Muscle of arm (tissue), 12 donors: ENCODE data around the gene CIAO2B. TPM values are rescaled to one million over a fixed set of nuclear protein-coding genes. Genes with fewer than 3 reads are reported as not detected.
A peak's percentile ranks its signal among the peaks of the same experiment; 100 is the strongest.
"Not testable (repeated sequence)": the region's sequence is repeated elsewhere in the genome, so short reads cannot be mapped to it uniquely, and the experiment has no call there.

Experiments
- DNase-seq: peaks from one replicate; pipeline ENCODE4 v3.0.0-alpha.2; 2013
- polyA plus RNA-seq, 12 donors: library from polyadenylated mRNA; unstranded; fragments of 120-200 nt; gene quantifications; one replicate each; pipeline ENCODE4 v1.2.1, GENCODE V29; 2013; ENCODE audit not compliant: insufficient read length in 12 of 12

The CIAO2B gene
- polyA plus RNA-seq, 12 donors, result 33.1 to 88.0 (median 78.6) TPM; not detected in 1

DNA sequence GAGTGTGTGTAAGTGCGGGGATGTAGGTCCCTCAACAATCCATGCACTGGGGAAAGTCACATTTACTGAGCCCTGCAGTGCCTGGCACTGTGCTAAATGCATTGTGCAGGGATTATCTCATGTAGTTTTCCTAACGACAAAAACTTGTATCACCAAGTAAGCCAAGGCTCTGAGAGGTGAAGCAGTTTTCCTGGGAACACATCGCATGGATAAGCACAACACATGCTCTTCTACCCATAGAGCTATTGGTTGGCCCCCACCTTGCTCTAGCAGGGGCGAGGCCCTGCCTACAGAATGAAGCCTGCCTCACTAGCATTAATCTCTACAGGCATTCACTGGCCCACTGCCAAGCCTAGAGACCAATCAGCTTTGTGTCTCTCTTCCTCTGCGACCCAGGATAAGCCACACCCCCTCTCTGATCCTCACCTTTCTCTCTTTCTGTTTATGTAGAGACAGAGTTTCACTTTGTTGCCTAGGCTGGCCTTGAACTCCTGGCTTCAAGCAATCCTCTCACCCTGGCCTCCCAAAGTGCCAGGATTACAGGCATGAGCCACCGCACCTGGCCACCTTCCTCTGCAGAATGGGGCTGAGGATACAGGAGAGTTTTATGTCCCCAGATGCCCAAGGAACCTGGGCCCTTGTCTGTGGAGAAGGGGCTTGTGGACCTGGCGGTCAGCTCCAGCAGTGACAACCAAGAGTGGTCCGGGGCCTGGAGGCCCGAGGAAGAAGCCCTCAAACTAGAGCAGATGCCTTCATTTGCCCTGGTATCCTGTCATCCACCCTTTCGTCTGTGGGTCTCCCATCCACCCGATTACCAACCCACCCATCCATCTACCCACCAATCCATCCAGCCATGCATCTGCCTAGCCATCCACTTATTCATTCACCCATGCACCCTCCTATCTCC, 28.3 kb downstream of the CIAO2B start:
- no peak for DNase-seq

DNA sequence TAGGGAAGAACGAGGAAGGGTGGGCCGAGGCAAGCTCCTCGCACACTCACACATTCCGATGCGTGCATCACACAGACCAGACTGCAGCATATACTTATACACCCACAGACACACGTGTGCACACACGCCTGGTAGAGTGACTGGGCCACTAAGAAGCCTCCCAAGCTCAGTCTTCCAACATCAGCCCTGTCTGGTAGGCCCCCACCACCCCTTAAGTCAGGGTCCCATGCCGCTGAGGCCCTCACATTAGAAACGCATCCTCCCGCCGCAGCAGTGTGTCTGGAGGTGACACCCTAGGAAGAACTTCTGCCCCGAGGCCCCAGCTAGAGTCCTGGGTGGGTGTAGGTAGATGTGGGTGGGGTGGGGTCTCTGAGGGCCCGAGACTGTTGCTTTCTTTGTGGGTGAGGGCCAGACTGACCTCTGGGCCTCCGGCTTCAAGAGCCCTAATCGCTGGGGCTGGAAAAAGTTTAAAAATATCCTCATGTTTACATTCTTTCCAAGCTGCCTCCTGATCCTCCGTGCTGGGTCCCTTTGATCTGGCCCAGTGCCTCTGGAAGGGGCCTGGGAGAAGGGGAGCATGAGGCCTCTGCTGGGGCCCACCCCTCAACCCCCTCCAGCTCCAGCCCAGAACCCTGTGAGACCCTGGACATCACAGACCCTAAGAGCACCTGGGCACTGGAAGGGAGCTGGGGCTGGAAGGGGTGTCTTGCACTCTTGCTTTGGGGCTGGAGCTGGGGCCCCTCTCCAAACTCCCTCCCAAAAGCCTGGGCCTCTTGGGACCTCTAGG, 29.2 kb downstream of the CIAO2B start:
- DNase-seq, result no peak

DNA sequence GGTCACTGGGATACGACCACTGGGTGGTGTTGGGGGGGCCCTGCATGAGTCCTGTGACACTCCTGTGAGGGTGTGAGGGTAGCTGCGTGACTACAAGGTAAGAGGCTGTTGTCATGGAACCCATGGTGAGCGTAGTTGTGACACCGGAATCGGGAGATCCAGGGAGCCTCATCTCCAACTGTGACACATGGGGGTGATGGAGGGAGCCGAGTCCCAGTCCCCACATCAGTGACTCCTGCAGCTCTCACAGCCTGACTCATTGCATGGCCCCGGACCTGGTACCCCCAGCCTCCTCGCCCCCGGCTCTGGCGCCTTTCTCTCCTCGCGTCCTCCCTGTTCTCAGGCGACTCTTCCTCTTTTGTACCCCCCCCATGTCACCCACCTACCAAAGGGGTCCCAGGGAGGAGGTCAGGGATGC, 29.8 kb downstream of the CIAO2B start:
- no peak for DNase-seq

DNA sequence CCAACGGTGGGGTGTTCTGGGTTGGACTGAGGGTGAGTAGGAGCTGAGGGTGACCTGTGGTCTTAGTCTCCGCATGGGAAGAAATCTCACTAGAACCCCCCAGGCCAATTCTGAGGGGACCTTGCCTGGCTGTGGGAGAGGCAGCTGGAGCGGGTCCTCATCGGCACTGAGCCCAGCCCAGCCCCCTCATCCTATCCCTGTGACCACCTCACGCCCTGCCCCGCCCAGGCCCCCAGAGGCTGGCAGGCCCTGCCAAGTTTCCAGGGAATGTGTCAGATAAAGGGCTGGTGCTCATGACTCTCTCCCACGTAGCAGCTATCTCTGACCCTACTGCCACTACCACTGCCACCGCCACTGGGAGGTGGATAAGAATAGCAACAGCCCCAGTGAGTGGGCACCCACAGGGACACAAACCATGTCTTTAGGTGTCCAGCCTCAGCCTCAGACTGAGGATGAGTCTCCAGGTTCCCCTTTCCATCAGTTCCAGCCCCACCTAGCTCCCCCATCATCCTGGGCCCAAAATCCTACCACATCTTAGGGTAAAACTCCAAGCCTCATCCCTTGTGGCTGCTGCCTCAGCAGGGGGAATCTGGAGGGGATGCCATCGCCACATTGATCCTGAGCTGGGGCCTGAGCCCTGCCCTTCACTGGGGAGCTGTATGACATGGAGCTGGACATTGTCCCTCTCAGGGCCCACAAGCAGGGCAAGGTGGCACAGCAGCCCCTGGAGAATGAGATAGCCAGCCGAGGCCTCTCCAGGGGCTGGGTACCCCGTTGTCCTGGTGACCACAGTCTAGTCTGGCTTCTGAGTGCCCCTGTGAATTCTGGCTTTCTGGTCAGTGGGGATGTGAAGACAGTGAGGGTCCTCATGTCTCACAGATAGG, 30.4 kb downstream of the CIAO2B start:
- DNase-seq, result no peak

DNA sequence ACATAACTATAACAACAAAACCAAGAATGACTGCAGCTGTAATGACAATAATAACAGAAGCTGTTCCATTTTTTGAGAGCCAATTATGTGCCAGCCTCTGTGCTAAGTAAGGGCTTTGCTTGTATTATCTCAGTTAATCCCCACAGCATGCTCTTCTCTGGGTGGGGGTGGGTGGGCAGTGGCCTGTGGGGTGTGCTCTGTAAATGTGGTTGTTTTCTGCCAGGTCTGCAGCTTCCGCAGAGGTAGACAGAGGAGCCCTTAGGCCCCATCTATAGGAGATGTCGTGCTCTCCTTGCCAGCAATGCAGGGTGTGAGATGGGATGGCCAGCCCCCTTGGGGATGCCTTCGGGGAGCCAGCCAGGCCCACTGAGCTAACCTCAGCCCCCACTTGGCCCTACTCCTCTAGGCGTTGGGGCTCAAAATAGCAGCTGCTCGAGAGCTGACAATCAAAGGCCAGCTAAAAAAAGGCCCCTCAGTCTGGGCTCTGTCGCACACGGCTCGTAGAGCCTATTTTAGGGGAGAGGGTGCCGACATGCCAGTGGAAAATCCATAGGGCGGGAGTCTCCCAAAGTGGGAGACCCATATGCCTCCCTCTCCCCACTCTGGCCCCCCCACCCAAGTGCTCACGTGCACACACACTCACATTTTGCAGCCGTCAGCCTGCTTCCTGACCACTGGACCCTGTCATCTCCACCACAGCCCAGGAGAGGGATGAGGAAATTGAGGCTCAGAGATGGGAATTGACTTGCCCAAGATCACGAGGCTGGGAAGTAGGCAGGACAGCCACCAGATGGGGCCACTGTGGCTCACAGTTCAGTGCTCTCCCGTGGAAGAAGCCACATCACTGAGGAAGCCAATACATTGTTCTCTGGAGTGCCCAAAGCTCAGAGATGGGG, 31.3 kb downstream of the CIAO2B start:
- no peak for DNase-seq

DNA sequence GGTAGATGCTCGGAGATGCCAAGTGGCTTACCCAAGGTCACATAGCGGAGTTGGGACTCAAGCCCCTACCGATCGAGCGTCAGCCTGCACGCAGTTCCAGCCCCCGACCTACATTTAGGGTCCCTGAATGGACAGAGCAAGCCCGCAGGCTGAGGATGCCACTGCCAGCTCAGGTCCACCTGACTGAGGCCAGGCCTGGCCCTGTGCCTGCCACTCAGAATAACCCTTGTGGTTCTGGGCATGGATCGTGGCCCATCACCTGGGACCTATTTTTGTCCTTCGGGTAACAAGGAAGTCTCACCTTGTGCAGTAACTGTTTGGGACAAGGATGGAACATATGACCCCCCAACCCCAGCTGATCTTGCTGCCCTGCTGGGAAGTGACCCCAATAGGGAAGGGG, 32.6 kb downstream of the CIAO2B start:
- no peak for DNase-seq

DNA sequence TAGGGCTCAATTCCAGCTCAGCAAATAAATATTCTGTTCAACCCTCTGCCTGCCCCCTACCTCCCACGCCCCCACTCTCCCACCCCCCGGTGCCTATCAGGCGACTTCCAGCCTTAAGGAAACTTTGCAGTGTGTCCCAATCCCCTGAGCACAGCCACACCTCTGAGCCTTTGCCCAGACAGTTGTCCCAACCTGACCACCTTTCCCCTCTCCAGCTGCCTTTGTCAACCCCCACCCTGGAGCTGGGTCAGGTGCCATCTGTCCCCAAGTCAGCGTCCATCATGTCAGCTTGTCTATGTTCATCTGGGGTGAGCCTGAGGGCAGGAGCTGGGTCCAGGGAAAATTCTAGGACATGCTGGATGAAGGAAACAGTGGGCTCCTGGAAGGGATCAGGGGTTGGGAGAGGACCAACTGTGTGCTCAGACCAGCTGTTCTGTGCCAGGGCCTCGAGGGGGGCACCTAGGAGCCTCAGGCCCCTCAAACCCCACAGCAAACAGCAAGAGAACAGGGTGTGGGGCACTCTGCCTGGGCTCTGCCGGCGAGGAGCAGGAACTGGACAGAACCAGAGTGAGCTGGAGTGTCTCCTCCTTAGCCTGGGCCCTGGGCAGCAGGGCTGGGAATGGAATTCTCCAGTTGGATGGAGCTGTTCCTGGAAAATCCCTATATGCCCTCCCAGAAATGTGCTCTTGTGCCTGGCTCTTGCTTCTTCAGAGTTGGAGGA, 33.3 kb downstream of the CIAO2B start:
- DNase-seq, result no peak

DNA sequence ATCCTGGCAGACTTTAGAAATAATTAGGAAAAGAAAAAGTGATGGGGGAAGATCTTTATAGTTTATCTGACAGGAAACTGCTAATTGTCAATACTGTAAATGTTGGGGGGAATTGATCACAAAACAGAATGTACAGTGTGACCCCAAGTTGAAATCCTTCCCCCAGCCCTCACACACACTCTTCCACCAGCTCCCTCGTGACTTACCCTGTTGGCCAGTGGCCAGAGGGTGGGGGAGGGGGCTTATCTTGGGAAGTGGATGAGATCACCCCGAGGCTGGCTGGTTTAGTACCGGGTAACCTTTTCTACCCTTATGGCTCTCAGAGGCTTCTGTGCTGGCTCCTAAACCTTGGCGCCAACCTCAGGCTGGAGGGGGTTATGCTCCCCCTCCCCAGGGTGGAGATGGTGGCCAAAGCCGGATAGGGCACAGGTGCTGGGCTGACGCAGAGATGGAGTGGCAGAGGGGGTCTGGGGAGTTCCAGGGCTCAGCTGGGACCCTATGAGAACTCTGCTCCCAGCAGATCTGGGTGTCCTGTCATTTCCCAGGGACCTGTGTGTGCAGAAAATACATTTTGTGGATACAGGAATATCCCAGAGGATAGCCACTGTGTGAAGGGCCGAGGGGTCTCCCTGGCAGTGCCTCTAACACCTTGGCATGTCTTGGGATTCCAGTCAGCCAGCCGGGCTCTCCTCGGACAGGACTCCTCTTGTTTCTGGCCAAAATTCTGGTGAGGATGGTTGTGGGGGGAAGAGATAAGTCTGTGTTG, 34.1 kb downstream of the CIAO2B start:
- no peak for DNase-seq

DNA sequence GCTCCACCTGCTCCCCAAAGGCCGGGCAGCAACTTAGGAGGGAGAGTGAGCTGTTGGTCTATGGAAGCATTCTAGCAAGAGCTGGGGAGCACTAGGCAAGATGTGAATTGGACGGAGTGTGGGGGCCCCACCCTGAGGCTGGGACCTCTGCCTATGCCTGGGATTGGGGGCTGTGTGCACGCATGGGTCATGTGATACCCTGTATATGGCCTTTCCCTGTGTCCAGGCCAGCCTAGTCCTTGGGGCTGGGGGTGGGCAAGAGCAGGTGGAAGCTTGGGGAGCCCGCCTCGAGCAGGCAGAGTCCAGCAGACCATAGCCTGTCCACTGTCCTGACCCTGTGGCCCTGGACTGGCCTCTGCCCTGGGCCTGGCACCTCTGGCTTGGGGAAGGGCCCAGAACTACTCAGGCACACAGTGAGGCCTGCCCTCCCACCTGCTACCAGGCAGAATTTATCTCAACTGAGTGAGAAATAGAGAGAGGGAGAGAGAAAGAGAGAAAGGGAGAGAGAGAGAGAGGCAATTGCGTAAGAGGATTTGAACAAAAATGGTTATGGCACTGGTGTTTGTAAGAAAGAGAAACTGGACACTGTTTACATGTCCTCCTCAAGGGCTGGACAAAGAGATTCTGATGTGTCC, 34.8 kb downstream of the CIAO2B start:
- no peak for DNase-seq

DNA sequence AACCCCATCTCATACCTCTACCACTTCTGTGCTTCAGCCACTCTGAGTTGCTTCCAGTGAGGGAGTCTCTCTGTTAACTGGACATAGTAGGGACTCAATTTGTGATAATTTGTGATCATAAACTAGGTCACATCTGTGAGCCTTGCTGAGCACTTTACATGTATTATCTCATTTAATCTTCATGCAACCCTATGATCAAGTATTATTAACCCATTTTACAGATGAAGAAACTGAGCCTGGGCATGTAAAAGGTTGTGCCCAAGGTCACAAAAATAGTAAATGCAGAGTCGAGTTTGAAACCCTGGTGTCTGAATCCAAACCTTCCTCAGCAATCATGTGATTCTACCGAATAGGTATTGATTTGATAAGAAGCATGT, 35.3 kb downstream of the CIAO2B start:
- no peak for DNase-seq

DNA sequence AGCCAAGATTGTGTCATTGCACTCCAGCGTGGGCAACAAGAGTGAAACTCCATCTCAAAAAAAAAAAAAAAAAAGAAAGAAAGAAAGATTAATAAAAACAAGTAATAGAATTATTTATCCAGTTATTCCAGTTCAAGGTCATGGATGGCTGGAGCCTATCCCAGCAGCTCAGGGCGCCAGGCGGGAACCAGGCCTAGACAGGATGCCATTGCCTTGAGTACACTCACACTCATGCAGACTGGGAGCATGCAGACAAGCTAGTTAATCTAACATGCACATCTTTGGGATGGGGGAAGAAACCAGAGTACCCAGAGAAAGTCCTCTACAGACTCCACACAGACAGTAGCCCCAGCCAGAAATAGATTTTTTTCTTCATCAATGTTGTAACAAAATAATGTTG, 36.0 kb downstream of the CIAO2B start:
- no peak for DNase-seq

DNA sequence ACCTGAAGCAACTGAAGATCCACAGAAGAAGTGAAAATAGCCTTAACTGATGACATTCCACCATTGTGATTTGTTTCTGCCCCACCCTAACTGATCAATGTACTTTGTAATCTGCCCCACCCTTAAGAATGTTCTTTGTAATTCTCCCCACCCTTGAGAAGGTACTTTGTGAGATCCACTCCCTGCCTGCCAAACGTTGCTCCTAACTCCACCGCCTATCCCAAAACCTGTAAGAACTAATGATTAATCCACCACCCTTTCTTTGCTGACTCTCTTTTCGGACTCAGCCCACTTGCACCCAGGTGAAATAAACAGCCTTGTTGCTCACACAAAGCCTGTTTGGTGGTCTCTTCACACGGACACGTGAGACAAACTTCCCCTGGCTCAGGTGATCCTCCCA, 37.5 kb downstream of the CIAO2B start:
- DNase-seq, result not testable (repeated sequence)

DNA sequence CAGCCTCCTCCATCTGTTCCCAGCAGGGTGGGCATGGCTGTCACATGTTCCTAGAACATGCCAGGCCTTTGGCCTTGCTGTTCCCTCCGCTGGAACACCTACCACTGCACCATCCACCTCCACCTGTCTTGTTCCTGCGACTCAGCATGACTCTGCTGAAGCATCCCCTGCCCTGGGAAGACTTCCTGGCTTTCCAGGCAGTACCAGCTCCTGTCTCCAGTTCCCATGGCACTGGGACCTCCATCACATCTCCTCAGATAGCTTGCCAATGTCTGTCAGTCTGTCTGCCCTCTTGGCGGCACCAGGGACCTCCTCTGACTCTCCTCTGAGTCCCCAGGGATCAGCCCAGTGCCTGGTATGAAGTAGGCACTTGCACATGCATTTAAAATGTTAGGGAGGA, 38.2 kb downstream of the CIAO2B start:
- DNase-seq, result no peak

DNA sequence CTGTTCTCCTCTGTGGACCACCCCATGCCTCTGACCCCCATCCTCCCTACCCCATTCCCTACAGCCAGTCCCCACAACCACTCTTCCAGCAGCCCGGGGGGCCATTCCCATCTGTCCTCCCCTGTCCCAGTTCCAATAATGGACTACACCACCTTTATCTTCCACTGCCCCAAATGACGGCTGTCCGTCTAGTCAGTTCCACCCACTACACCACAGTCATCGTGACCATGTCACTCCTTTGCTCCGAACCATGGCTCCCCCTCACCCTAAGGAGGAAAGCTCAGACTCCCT, 38.6 kb downstream of the CIAO2B start:
- DNase-seq, result no peak

DNA sequence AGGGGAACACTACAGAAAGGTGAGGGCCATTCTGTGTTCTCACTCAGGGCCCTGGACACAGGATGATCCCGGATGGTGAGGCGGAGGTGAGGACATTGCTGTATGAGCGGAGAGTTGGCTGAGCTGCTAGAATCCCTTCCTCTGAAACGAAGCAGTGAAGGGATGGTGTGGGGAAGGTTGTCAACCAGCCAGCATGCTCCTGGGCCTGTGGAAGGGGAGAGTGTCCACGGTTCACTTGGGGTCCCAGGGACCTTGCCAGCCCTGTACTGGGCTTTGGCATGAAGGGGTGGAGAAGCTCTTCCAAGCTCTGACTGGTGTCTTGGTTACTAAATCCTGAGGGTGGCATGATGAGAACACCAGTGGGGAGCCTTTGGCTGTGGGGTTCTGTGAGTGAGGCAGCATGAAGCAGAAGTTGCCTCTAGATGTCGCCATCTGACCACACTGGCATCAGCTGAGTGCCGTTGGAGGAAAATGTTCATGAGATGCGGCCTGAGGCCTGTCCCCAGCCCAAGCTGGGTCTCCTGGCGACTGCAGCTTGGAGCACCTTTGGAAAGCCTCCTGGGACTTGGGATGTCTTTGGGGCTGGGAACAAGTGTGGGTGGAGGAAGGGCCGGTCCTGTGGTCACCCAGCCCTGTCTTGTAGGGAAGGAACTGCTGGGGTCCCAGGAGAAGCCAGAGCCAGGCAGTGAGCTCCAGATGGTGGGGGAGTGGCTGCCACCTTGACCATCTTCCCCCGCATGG, 39.1 kb downstream of the CIAO2B start:
- peak; percentile 76 for DNase-seq

DNA sequence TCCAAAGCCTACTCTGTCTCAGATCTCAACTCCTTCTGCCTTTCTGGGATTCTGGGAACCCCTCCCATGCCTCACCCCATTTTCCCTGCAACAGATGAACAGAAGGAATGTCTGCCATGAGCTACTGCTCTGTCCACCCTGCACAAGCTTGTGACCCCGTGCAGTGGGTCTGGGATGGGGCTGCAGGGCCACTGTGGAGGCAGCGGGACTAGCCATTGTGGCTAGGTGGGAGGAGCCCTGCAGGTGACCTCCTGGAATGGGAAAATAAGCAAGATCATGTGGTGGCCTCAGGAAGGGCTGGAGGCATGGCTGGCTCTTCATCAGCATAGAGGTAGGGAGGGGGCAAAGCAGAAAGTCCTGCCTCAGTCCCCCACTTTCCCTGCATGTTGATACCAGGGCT, 40.1 kb downstream of the CIAO2B start:
- DNase-seq, result no peak

DNA sequence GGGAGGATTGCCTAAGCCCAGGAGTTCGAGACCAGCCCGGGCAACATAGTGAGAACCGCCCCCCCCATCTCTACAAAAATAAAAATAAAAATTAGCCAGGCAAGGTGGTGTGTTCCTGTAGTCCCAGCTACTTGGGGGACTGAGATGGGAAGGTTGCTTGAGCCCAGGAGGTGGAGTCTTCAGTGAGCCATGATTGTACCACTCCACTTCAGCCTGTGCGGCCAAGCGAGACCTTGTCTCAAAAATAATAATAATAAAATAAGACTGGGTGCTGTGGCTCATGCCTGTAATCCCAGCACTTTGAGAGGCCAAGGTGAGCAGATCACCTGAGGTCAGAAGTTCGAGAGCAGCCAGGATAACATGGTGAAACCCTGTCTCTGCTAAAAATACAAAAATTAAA, 42.4 kb downstream of the CIAO2B start:
- DNase-seq, result no peak

DNA sequence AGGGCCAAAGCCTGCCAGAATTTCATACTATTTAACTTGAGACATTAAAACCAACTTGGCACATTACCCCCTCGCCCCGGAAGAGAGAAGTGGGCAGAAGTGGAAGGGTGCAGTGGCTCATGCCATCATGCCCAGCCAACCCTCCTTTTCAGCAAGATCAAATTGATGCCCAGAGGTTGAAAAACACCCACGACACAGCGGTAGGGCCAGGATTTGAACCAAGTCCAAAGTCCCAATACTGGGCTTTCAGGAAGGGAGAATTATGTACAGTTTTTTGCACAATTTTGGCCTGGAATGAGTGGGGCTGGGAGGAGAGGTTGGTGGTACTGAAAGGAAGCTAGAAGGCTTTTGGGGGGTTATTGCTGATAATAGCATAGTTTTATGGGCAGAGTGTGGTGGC, 42.8 kb downstream of the CIAO2B start:
- DNase-seq, result no peak

DNA sequence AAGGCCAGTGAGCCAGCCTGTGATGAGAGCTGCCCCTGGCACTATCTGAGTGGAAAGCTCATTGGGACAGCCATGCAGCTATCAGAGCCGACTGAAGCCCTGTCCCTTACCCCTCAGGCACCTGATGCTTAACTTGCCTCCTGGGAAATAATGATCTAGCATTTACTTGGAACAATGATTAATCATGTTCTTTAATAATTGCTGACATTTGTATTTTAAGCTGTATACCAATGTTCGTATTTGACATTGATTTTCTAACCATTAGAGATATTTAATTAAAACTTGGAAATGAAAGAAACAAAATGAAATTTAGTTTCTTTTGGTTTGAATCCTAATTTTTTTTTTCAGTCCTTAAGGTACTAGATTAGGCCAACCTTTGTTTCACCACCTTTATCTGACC, 43.4 kb downstream of the CIAO2B start:
- DNase-seq, result no peak
